GM12865 (cell line): ENCODE measurements around the gene MORC1.

Experiments
- DNase-seq: peaks from one replicate; pipeline ENCODE4 v3.0.0; 2010; ENCODE audit warnings: low read depth
- H3K4me3 ChIP-seq: 2 replicates; pipeline ENCODE4 v1.5.1; 2011; ENCODE audit warnings: mild to moderate bottlenecking, low read depth, low read length, control low read depth
- TF ChIP-seq, protein P1 (sequence below): IDR thresholded peaks from 2 replicates; pipeline ENCODE4 v1.5.1; 2011; ENCODE audit warnings: low read length, control low read depth, low read depth, inconsistent platforms; ENCODE audit not compliant: insufficient read depth; ENCODE audit errors: missing control alignments

Gene MORC1

DNA sequence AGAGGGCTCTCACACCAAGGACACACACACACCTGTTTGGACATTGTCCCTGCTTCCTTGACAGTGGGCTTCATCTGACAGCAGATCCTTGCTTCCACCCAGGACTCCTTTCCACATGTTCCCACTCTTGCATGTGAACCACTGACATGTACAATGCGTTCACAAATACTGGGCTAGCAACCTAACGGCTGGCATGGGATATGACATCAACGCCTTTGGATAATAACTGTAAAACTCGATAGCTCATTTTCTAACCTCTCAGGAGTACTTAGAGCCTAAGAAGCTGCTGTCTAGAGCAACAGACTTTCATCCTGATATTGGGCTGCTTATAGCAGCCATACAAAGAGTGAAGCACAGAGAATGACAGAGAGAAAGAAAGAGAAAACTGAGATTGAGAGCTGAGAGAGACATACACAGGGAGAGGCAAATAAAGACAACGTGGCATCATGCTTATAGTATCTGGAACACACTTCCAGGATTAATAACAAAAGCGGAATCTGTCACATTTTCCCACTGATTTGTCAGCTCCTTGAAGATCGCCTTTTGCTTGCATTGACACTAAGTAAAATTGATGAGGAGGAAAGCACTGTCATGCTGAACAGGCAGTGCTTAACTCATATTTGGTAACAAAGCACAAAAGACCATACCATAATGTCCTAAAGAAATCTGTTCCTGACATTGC is 166.0 kb downstream of the MORC1 start:
- TF ChIP-seq, protein P1, sequence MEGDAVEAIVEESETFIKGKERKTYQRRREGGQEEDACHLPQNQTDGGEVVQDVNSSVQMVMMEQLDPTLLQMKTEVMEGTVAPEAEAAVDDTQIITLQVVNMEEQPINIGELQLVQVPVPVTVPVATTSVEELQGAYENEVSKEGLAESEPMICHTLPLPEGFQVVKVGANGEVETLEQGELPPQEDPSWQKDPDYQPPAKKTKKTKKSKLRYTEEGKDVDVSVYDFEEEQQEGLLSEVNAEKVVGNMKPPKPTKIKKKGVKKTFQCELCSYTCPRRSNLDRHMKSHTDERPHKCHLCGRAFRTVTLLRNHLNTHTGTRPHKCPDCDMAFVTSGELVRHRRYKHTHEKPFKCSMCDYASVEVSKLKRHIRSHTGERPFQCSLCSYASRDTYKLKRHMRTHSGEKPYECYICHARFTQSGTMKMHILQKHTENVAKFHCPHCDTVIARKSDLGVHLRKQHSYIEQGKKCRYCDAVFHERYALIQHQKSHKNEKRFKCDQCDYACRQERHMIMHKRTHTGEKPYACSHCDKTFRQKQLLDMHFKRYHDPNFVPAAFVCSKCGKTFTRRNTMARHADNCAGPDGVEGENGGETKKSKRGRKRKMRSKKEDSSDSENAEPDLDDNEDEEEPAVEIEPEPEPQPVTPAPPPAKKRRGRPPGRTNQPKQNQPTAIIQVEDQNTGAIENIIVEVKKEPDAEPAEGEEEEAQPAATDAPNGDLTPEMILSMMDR, result no peak
- no peak for DNase-seq
- H3K4me3 ChIP-seq, result no peak overlapping the region

DNA sequence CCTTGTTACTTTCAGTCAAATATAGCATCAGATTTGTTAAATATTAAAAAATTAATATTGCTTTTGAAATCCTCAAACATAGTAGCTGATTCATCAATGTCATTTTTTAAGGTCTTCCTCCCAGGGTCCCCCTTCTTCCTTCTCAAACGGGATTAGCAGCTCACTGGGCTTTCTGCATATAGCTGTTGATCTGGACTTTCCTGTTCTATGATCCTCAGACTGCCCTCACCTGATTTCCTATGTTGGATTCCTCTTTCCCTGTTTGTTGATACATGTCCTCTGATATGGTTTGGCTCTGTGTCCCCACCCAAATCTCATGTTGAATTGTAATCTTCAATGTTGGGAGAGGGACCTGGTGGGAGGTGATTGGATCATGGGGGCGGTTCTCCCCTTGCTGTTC is 170.1 kb downstream of the MORC1 start:
- no peak for DNase-seq
- TF ChIP-seq, protein P1, result no peak
- no peak overlapping the region for H3K4me3 ChIP-seq

DNA sequence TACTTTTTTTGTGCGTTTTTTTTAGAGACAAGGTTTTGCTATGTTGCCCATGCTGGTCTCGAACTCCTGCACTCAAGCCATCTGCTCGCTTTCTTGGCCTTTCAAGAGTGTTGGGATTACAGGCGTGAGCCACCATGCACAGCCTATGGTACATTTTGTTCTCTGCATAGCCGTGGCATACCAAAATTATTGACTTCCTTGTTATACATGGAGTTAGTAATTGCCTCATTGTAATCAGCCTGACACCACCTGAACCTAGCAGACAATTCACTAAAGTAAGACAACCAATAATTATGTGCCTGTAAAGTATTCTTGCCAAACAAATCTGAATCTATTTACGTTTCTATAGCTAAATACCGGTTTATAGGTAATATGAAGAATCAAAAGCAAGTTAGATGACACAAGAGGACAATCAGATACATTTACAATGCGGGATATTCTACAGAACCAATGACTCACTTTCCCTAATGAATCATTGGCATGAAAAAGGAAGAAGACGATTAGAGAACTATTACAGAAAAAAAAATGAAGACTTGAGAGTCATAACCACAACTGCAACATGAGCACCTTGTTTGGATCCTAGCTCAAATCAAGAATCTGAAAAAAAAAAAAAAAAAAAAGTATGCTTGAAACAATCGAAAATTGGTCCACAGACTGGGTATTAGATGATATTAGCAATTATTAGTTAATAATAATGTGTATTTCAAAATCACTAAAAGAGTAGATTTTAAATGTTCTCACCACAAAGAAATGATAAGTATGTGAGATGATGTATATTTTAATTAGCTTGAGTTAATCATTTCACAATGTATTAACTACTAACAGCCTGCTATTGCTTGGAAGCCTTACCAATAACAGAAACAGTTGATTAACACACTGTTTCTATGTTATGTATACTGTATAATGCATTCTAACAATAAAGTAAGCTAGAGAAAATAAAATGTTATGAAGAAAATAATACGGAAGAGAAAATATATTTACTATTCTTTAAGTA is 171.3 kb downstream of the MORC1 start:
- no peak for DNase-seq
- TF ChIP-seq, protein P1, result no peak
- no peak overlapping the region for H3K4me3 ChIP-seq

DNA sequence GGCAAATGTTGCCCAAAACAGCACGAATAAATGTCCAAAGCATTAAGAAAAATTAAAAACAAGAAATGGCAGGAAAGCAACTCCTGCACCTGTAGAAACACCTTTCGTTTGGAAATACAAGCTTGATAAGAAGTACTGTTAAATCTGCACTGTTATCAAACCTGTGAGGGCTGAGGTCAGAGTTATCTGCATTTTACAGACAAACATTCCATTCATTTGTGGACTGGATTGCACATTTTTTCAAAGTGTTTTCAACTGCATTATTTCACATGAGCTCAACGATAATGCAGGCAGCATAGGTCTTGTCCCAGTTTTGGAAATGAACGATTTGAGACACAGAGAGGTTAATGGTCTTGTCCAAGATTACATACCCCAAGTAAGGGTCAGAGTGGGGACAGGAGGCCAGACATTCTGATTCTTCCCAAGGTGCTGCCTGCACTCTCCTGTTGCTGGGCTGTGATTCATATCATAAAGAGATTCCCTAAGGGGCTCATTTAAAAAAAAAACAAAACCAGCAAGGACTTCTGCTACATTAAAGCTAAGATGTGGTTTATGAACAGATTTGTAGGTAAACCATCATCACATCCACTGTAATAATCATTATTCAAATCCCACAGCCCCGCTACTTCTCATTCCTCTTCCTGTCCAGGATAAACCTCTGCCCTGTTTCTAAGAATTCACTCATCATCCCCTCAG is 177.2 kb downstream of the MORC1 start:
- DNase-seq, result no peak
- H3K4me3 ChIP-seq, result no peak overlapping the region
- TF ChIP-seq, protein P1, result no peak

DNA sequence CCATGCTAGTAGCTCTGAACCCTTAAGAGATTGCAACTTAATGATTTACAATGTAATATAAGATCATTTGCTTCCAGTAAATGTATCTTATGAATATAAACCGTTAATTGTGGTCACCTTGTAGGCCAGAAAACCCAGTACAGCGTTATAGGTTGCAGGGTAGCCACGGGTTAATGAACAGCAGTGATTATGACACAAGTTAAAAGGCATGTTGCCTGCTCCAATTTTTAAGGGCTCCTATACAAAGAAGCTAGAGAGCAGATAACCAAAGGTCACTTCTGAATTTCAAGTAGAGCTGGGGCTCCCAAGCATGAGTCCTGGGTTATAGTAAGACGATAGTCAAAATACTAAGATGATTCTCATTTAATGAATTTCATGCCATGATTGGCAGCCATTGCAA is 177.8 kb downstream of the MORC1 start:
- no peak for DNase-seq
- H3K4me3 ChIP-seq, result no peak overlapping the region

More for the DNA sequence above, 177.8 kb downstream of the MORC1 start:
- TF ChIP-seq, protein P1, result no peak
